H1 (cell line): ENCODE measurements around the gene CYBA. TPM values are rescaled to one million over a fixed set of nuclear protein-coding genes. Genes with fewer than 3 reads are reported as not detected.

Experiments used
- CTCF ChIA-PET: fragments of 300-600 bp; sonication (Branson Sonifier 250); formaldehyde crosslinking; loops from one replicate; lab custom pipeline; 2021; ENCODE audit not compliant: partially characterized antibody; lab: Charles Lee
- POLR2A ChIA-PET: fragments of 300-600 bp; sonication (Branson Sonifier 250); formaldehyde crosslinking; loops from one replicate; lab custom pipeline; 2021; ENCODE audit warnings: inconsistent platforms; ENCODE audit not compliant: partially characterized antibody; lab: Charles Lee
- DNase-seq, 2 experiments: peaks; one replicate each; pipeline versions ENCODE4 v3.0.0 to v3.0.0-alpha.2; 2010 to 2022; ENCODE audit warnings: low spot score in 2 of 2, low read depth in 1 of 2, mixed read lengths in 1 of 2
- FAIRE-seq: peaks from 2 replicates; lab custom pipeline; 2011; peaks lifted over from hg19 to GRCh38; lab: Jason Lieb, UNC
- H2AFZ ChIP-seq: 2 replicates; pipeline ENCODE4 v1.8.1; 2012; ENCODE audit warnings: low read length, inconsistent platforms
- H2AK5ac ChIP-seq: 2 replicates; pipeline ENCODE4 v1.6.1; 2013; ENCODE audit warnings: low read depth, low read length
- H2BK120ac ChIP-seq: replicated peaks from 2 replicates; pipeline ENCODE3; 2013; ENCODE audit warnings: low read depth, low read length, inconsistent platforms
- H2BK12ac ChIP-seq: 2 replicates; pipeline ENCODE4 v1.6.1; 2013; ENCODE audit warnings: low read depth, low read length
- H2BK15ac ChIP-seq: 2 replicates; pipeline ENCODE4 v1.6.1; 2013; ENCODE audit warnings: low read length
- H2BK20ac ChIP-seq: 2 replicates; pipeline ENCODE4 v1.6.1; 2013; ENCODE audit warnings: low read length
- H2BK5ac ChIP-seq: 2 replicates; pipeline ENCODE4 v1.6.1; 2013; ENCODE audit warnings: low read depth, low read length
- H3K14ac ChIP-seq: 2 replicates; pipeline ENCODE4 v1.6.1; 2013; ENCODE audit warnings: inconsistent platforms; ENCODE audit not compliant: insufficient read length
- H3K18ac ChIP-seq: 2 replicates; pipeline ENCODE4 v1.6.1; 2013; ENCODE audit warnings: low read length; ENCODE audit errors: extremely low read depth
- H3K23ac ChIP-seq: 2 replicates; pipeline ENCODE4 v1.6.1; 2013; ENCODE audit warnings: inconsistent platforms; ENCODE audit not compliant: insufficient read length
- H3K23me2 ChIP-seq: 2 replicates; pipeline ENCODE4 v1.6.1; 2013; ENCODE audit warnings: low read depth, low read length
- H3K27ac ChIP-seq: 2 replicates; pipeline ENCODE4 v1.6.1; 2011; ENCODE audit warnings: low read depth, low read length, inconsistent platforms
- H3K27me3 ChIP-seq, 4 experiments: replicated peaks in 1 of 4; 1 replicate in 1 of 4; 2 replicates in 3 of 4; pipeline versions ENCODE4 v1.6.1 to v1.8.1; 2011 to 2013; ENCODE audit warnings: low read length in 3 of 4, mild to moderate bottlenecking in 3 of 4, inconsistent platforms in 2 of 4, mixed read lengths in 2 of 4, moderate library complexity in 1 of 4; ENCODE audit not compliant: control insufficient read depth in 3 of 4, insufficient read depth in 3 of 4; ENCODE audit errors: extremely low read depth in 1 of 4
- H3K36me3 ChIP-seq, 4 experiments: 2 replicates each; pipeline versions ENCODE4 v1.6.1 to v1.8.1; 2011 to 2013; ENCODE audit warnings: mild to moderate bottlenecking in 4 of 4, low read length in 3 of 4, moderate library complexity in 2 of 4, control low read depth in 1 of 4, inconsistent platforms in 1 of 4; ENCODE audit not compliant: insufficient read depth in 4 of 4, control insufficient read depth in 2 of 4
- H3K4ac ChIP-seq: replicated peaks from 2 replicates; pipeline ENCODE3; 2013; ENCODE audit warnings: low read length, low read depth, mixed read lengths, inconsistent platforms; ENCODE audit not compliant: insufficient read length
- H3K4me1 ChIP-seq, 4 experiments: replicated peaks in 1 of 4; 1 replicate in 1 of 4; 2 replicates in 3 of 4; pipeline versions ENCODE4 v1.6.1 to v1.8.1; 2011 to 2013; ENCODE audit warnings: low read length in 3 of 4, inconsistent platforms in 2 of 4, mixed read lengths in 1 of 4; ENCODE audit not compliant: insufficient read depth in 4 of 4, control insufficient read depth in 3 of 4
- H3K4me2 ChIP-seq, 2 experiments: 2 replicates each; pipeline versions ENCODE4 v1.6.1 to v1.8.1; 2011 to 2013; ENCODE audit warnings: low read depth in 2 of 2, low read length in 2 of 2, control low read depth in 1 of 2, inconsistent platforms in 1 of 2, mild to moderate bottlenecking in 1 of 2; ENCODE audit not compliant: insufficient read depth in 1 of 2
- H3K4me3 ChIP-seq, 4 experiments: fragments of 200-600, 300-600 bp in 1 of 4; sonication (generic), shearing (Covaris generic), sonication (Bioruptor Twin) in 1 of 4; 2 replicates each; pipeline versions ENCODE4 v1.5.1 to v1.8.1; 2011 to 2016; ENCODE audit warnings: low read length in 4 of 4, low read depth in 3 of 4, control low read depth in 2 of 4, inconsistent platforms in 2 of 4, mild to moderate bottlenecking in 2 of 4, mixed read lengths in 1 of 4, moderate library complexity in 1 of 4; ENCODE audit not compliant: insufficient read depth in 2 of 4; ENCODE audit errors: extremely low read depth in 1 of 4
- H3K56ac ChIP-seq: replicated peaks from 2 replicates; pipeline ENCODE3; 2013; ENCODE audit warnings: low read depth, mild to moderate bottlenecking, mixed read lengths, low read length, inconsistent platforms; ENCODE audit not compliant: insufficient read length
- H3K79me1 ChIP-seq: 2 replicates; pipeline ENCODE4 v1.6.1; 2013; ENCODE audit warnings: low read depth, low read length, control low read depth
- H3K79me2 ChIP-seq, 2 experiments: 2 replicates each; pipeline versions ENCODE4 v1.6.1 to v1.8.1; 2012 to 2013; ENCODE audit warnings: low read length in 2 of 2, mild to moderate bottlenecking in 2 of 2, inconsistent platforms in 1 of 2; ENCODE audit not compliant: insufficient read depth in 2 of 2, control insufficient read depth in 1 of 2
- H3K9ac ChIP-seq, 4 experiments: replicated peaks in 1 of 4; 1 replicate in 1 of 4; 2 replicates in 3 of 4; pipeline versions ENCODE4 v1.6.1 to v1.8.1; 2011 to 2013; ENCODE audit warnings: low read depth in 3 of 4, low read length in 3 of 4, control low read depth in 2 of 4, mild to moderate bottlenecking in 2 of 4, moderate library complexity in 2 of 4, inconsistent platforms in 1 of 4; ENCODE audit errors: extremely low read depth in 1 of 4
- H3K9me3 ChIP-seq, 2 experiments: 2 replicates each; pipeline versions ENCODE4 v1.6.1 to v1.8.1; 2012 to 2013; ENCODE audit warnings: mild to moderate bottlenecking in 2 of 2, moderate library complexity in 2 of 2, control low read depth in 1 of 2, inconsistent platforms in 1 of 2, low read depth in 1 of 2, low read length in 1 of 2, mixed read lengths in 1 of 2; ENCODE audit not compliant: insufficient read depth in 2 of 2
- H4K20me1 ChIP-seq, 2 experiments: replicated peaks in 1 of 2; 2 replicates each; pipeline versions ENCODE3 to v1.8.1; 2011 to 2013; ENCODE audit warnings: inconsistent platforms in 2 of 2, low read length in 2 of 2, mild to moderate bottlenecking in 1 of 2; ENCODE audit not compliant: insufficient read depth in 2 of 2, control insufficient read depth in 1 of 2
- H4K5ac ChIP-seq: 2 replicates; pipeline ENCODE4 v1.6.1; 2013; ENCODE audit warnings: low read length, low read depth, mixed read lengths, inconsistent platforms; ENCODE audit not compliant: insufficient read length
- H4K8ac ChIP-seq: 2 replicates; pipeline ENCODE4 v1.8.0; 2013; ENCODE audit warnings: mild to moderate bottlenecking, moderate library complexity, low read length, inconsistent platforms; ENCODE audit not compliant: insufficient read depth; ENCODE audit errors: extremely low read depth
- H4K91ac ChIP-seq: replicated peaks from 2 replicates; pipeline ENCODE3; 2013; ENCODE audit warnings: low read length, mixed read lengths, inconsistent platforms; ENCODE audit not compliant: insufficient read length
- BACH1 ChIP-seq: IDR thresholded peaks from 2 replicates; pipeline ENCODE4 v1.6.1; 2012; ENCODE audit warnings: low read length, improper control_type of control experiment
- CHD2 ChIP-seq: IDR thresholded peaks from 2 replicates; pipeline ENCODE4 v1.6.1; 2012; ENCODE audit warnings: low read length, improper control_type of control experiment
- CTBP2 ChIP-seq: IDR thresholded peaks from 2 replicates; pipeline ENCODE4 v1.7.0; 2011; ENCODE audit warnings: borderline replicate concordance, mild to moderate bottlenecking, moderate library complexity, mixed read lengths, low read length; ENCODE audit not compliant: insufficient read depth, insufficient read length
- CTCF ChIP-seq, 3 experiments: IDR thresholded peaks; 1 replicate in 2 of 3; 2 replicates in 1 of 3; pipeline versions ENCODE4 v1.5.1 to v1.6.1; 2011; ENCODE audit warnings: low read length in 3 of 3, mild to moderate bottlenecking in 3 of 3, inconsistent platforms in 2 of 3, low read depth in 1 of 3, moderate library complexity in 1 of 3; ENCODE audit not compliant: insufficient read depth in 1 of 3; ENCODE audit errors: control extremely low read depth in 1 of 3
- GABPA ChIP-seq: IDR thresholded peaks from 2 replicates; pipeline ENCODE4 v1.6.1; 2011; ENCODE audit warnings: mild to moderate bottlenecking, low read length, moderate library complexity, borderline replicate concordance; ENCODE audit not compliant: insufficient read depth
- KDM5A ChIP-seq: fragments of 200-600 bp; IDR thresholded peaks from 2 replicates; pipeline ENCODE4 v1.7.1; 2012; ENCODE audit warnings: mild to moderate bottlenecking, low read length, inconsistent platforms, mixed read lengths
- RAD21 ChIP-seq, 2 experiments: IDR thresholded peaks in 1 of 2; conservative IDR thresholded peaks in 1 of 2; 2 replicates each; pipeline ENCODE4 v1.6.1; 2011; ENCODE audit warnings: low read depth in 2 of 2, low read length in 2 of 2, improper control_type of control experiment in 1 of 2, inconsistent platforms in 1 of 2, mild to moderate bottlenecking in 1 of 2, moderate library complexity in 1 of 2
- SIRT6 ChIP-seq: IDR thresholded peaks from one replicate; pipeline ENCODE4 v1.7.1; 2012; ENCODE audit warnings: low read length, inconsistent platforms
- SIX5 ChIP-seq: IDR thresholded peaks from 2 replicates; pipeline ENCODE4 v1.6.1; 2011; ENCODE audit warnings: mild to moderate bottlenecking, low read depth, low read length
- SP4 ChIP-seq: IDR thresholded peaks from 2 replicates; pipeline ENCODE4 v1.6.1; 2012; ENCODE audit warnings: low read length, inconsistent platforms
- WGBS, 2 experiments: shearing (Covaris generic) in 1 of 2; methylation state at CpG; one replicate each; pipeline versions ENCODE4 v1.1.6 to v1.1.7; 2013 to 2015; ENCODE audit warnings: low lambda C conversion rate in 2 of 2, mixed read lengths in 2 of 2, inconsistent platforms in 1 of 2, low coverage in 1 of 2, missing lambda C conversion rate in 1 of 2; ENCODE audit not compliant: insufficient replicate concordance in 2 of 2, insufficient coverage in 1 of 2, insufficient read length in 1 of 2; ENCODE audit errors: extremely low coverage in 1 of 2, missing lambda C conversion rate in 1 of 2; 5-methylcytosine and 5-hydroxymethylcytosine counted together
- polyA plus RNA-seq, 7 experiments: library from polyadenylated mRNA; depleted of rRNA in 3 of 7; stranded (reverse) in 5 of 7; unstranded in 2 of 7; fragments of >200 nt in 5 of 7; fragments of 200-250 nt in 2 of 7; gene quantifications; 1 replicate in 5 of 7; 2 replicates in 1 of 7; 4 replicates in 1 of 7; pipeline versions ENCODE4 v1.2.1 to v1.2.3, GENCODE V29; 2011 to 2013; ENCODE audit warnings: missing spikeins in 2 of 7, mixed read lengths in 2 of 7
- total RNA-seq: library from RNA; stranded (reverse); fragmentation: NEBNext Ultra II Directional; extraction: Animal tissue kit (Norgen Biotek cat#: 25700); gene quantifications from 2 replicates; pipeline ENCODE4 v1.2.1, GENCODE V29; 2021

CYBA gene
- total and polyA plus RNA-seq, 2 of the 8 experiments (the other 6 are each of a cell fraction or from before 2014, with no cell fraction given): 136 to 254 TPM

- no peaks in the 10 kb centered on the region for H3K27me3 ChIP-seq
- H4K91ac ChIP-seq: no peak overlapping the region
- no peak overlapping the region for H3K4ac ChIP-seq
- no peak overlapping the region for H3K14ac ChIP-seq
- WGBS, 2 experiments: 69% methylated on average over 12 of the region's 12 CpGs; no CpG with 5 or more reads in 1 of the 2 experiments
- ChIA-PET POLR2A (interaction anchor here (1.6 kb wide), 1 partner anchor 18 kb away, joined by 5 read pairs; no protein-coding TSS in a partner anchor), CTCF (interaction anchor here (0.7 to 11.2 kb wide), 11 partner anchors 9 to 108 kb away, joined by 3 to 89 read pairs (median 4); partner anchors contain the start of gene IL17C)
- H2BK15ac ChIP-seq: no peak overlapping the region
- H2AFZ ChIP-seq: no peak overlapping the region
- H4K5ac ChIP-seq: no peak overlapping the region
- H3K18ac ChIP-seq: no peak overlapping the region
- H3K4me2 ChIP-seq: no peak overlapping the region
- peak overlapping the region in 1 of 4 experiments; percentile 29; a peak in 1 of 7 replicates for H3K9ac ChIP-seq
- DNase-seq (peak; percentile 54 to 86), FAIRE-seq (peak; percentile 79)
- H3K23ac ChIP-seq: no peak overlapping the region
- no peak overlapping the region for H2BK20ac ChIP-seq
- H4K8ac ChIP-seq: no peak overlapping the region
- no peak overlapping the region for H2BK12ac ChIP-seq
- H3K4me3 ChIP-seq: no peak overlapping the region
- H3K23me2 ChIP-seq: no peaks in the 10 kb centered on the region
- no peak overlapping the region for H2AK5ac ChIP-seq
- no peaks in the 10 kb centered on the region; the same call in 1 of the 2 replicates for H3K79me1 ChIP-seq
- H3K36me3 ChIP-seq: peaks cover 7 to 36% (median 16%) of the 10 kb centered on the region in 4 experiments
- no peaks in the 10 kb centered on the region for H3K9me3 ChIP-seq
- H2BK5ac ChIP-seq: 0 out of 2 replicates have a peak overlapping the region, but pooled peaks have one; percentile 56
- H3K79me2 ChIP-seq: no peaks in the 10 kb centered on the region
- peak overlapping the region; percentile 43; the same call in 1 of the 2 replicates for H3K27ac ChIP-seq
- H3K4me1 ChIP-seq: peaks cover 0 to 10% (median 3%) of the 10 kb centered on the region in 4 experiments; a peak in 5 of 7 replicates
- H3K56ac ChIP-seq: no peak overlapping the region
- H2BK120ac ChIP-seq: no peak overlapping the region
- H4K20me1 ChIP-seq: peaks cover 2 to 12% of the 10 kb centered on the region in 2 experiments
- TF ChIP-seq GABPA (peak; percentile 37; the same call in 1 of the 2 replicates), BACH1 (no peak), RAD21 (IDR thresholded peaks at IDR 0.05 in 1 of 2, conservative IDR thresholded peaks at IDR 0.05 in 1 of 2; ENCODE audit: low read depth in 2 of 2, low read length in 2 of 2) (peak; percentile 28 to 55; a peak in 3 of 4 replicates), CTBP2 (no peak), CTCF (IDR thresholded peaks at IDR 0.05; ENCODE audit: control extremely low read depth in 1 of 3, insufficient read depth in 1 of 3, low read depth in 1 of 3, low read length in 3 of 3) (peak; percentile 78 to 93 (median 84)), SP4 (no peak), SIRT6 (no peak), SIX5 (no peak), KDM5A (no peak), CHD2 (no peak)
These were observed 22.3 kb downstream of the CYBA start for GRCh38 chr16:88628512-88628974.
